CD4-positive, alpha-beta T cell treated with Interleukin-4 for 4 hours (primary cell): Measurements from ENCODE around the gene ARL3.
A peak's percentile ranks its signal among the peaks of the same experiment; 100 is the strongest.
"Not testable (repeated sequence)": the region's sequence is repeated elsewhere in the genome, so short reads cannot be mapped to it uniquely, and the experiment has no call there.

ENCODE experiments used
- DNase-seq: peaks from one replicate; pipeline ENCODE4 v3.0.0-alpha.2; 2020

Gene ARL3, protein sequence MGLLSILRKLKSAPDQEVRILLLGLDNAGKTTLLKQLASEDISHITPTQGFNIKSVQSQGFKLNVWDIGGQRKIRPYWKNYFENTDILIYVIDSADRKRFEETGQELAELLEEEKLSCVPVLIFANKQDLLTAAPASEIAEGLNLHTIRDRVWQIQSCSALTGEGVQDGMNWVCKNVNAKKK

GRCh38 chr10:102713814-102714620, at the start of gene ARL3:
Gene ARL3, minus strand, starts transcription at chr10:102714397. Its CDS starts 122 bp downstream, at chr10:102714275.
- DNase-seq: peak; percentile 97

DNA sequence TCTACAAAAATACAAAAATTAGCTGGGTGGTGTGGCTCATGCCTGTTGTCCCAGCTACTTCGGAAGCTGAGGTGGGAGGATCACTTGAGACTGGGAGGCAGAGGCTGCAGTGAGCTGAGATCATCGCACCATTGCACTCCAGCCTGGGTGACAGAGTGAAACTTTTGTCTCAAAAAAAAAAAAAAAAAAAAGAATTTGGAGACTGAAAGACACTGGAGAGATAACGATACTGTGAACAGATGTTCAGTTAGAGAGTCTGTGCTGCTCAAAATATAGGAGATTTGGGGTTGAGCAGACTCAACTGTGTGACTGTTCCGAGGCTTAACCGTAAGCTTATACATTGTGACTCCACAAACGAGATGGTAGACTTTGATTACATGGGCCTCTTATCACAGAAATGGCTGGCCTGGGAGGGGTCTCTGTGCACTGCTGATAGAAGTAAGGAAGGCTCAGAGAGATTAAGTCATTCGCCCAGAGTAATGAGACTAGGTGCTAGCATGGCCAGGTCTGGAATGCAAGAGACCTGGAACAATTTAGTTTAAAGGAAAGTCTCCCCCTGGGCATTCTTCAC, 48.9 kb upstream of the ARL3 start:
- DNase-seq: no peak

- DNase-seq: no peak
These were observed 48.3 kb upstream of the ARL3 start for GRCh38 chr10:102762401-102763015.

GRCh38 chr10:102761981-102762380, 47.8 kb upstream of the ARL3 start:
- no peak for DNase-seq

GRCh38 chr10:102759497-102760210, 45.5 kb upstream of the ARL3 start:
- DNase-seq: no peak

- not testable (repeated sequence) for DNase-seq
These were observed 44.7 kb upstream of the ARL3 start for GRCh38 chr10:102758933-102759262.

DNA sequence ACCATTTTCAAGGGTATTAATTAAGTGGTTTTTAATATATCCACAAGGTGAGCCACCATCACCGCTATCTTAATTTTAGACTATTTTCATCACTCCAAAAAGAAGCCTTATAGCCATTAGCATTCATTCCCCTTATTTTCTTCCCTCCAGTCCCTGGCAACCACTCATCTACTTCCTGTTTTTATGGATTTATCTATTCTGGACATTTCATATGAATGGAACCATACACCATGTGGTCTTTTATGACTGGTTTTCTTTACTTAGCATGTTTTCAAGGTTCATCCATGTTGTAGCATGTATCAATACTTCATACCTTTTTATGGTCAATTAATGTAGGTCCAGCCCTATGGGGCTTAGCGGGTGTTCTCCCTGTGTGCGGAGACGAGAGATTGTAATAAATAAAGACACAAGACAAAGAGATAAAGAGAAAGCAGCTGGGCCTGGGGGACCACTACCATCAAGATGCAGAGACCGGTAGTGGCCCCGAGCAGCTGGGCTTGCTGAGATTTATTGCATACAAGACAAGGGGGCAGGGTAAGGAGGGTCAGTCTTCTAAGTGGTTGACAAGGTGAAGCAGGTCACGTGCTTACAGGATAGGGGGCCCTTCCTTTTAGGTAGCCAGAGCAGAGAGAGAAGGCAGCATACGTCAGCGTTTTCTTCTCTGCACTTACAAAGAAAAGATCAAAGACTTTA, 44.2 kb upstream of the ARL3 start:
- DNase-seq: no peak

- DNase-seq: no peak
These were observed 43.1 kb upstream of the ARL3 start for GRCh38 chr10:102757323-102757722.

- no peak for DNase-seq
These were observed 39.5 kb upstream of the ARL3 start for GRCh38 chr10:102753718-102754117.

DNA sequence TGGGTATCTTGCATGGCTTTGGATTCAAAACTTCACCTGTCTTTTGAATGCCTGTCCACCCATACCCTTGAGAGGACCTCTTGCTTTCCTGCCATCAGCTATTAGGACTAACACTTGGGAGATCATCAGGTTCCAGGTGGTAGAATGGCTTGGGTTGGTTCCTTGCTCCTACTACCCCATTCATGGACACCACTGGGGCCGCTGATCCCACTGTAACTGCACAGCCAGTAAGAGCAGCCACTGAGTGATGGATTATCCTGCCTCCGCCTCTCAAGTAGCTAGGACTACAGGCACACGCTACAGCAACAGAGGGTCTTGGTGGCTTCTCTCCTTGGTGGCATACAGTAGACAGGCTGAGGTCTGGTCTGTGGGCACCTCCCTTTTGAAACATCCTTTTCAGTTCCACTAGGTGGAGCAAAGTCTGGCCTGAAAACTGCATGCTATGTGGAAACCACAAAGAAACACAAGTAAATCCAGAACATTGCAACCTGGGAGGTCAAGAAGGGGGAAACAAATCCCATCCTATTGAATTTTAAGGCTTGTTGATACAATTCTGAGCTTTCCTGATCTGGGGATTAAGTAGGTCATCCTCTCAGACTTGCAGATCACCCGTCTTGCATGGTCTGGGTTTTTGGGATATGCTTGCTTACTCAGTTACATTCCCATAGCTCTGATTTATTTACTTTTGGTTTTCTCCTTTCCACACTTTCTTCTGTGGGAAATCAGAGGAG, 38.9 kb upstream of the ARL3 start:
- peak; percentile 19 for DNase-seq

GRCh38 chr10:102752266-102752930, 38.2 kb upstream of the ARL3 start:
- no peak for DNase-seq

DNA sequence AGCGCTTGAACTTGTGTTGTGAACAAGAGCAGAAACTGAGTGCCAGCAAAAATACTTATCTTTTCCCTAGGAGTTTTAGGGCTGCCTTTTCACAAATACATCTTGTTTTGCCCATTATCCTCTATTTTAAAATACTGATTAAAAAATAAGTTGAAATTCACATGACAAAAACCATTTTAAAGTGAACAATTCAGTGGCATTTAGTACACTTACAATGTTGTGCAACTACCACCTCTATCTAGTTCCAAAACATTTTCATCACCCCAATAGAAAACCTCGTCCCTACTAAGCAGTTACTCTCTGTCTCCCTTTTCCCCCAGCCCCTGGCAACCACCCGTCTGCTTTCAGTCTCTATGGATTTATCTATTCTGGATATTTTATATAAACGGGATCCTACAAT, 31.0 kb upstream of the ARL3 start:
- DNase-seq: no peak

GRCh38 chr10:102744374-102745051, 30.3 kb upstream of the ARL3 start:
- DNase-seq: peak; percentile 1

DNA sequence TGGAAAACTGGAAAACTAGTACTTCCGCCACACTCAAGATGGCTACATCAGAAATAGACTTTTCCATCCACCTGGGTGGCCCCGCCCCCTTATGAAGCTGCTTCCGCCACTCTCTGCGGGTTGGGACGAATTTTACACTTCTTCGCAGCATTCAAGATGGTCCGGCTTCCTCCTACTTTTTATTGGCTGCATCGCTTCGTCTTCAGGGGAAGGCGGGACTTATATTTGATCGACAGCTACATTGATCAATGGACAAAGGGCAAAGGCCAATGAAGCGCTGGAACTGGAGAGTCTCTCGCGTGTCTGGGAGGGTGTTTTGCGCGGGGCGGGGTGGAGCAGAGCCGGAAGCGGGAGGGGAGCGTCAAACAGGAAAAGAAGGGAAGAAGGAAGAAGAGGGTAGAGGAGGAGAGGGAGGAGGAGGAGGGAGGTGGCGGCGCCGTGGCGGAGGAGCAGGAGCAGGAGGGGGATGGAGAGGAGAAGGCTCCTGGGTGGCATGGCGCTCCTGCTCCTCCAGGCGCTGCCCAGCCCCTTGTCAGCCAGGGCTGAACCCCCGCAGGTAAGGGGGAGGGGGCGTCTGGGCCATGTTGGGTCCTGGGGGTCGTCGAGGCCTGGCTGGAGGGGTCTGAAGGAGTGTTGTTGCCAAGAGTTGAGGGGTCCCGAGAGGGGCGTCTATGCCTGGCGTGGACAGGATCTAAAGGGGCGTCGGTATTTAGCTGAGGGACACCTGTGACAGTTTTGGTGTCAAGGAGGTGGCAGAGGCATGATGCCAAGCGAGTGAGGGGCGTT, 29.6 kb upstream of the ARL3 start, which contains the start of gene WBP1L:
TSS of gene WBP1L (plus strand) at position 361 of the 786 bp plus-strand sequence. CDS start at position 467, 106 bp downstream.
- DNase-seq: peak; percentile 99

- no peak for DNase-seq
These were observed 28.9 kb upstream of the ARL3 start for GRCh38 chr10:102743078-102743587.

DNA sequence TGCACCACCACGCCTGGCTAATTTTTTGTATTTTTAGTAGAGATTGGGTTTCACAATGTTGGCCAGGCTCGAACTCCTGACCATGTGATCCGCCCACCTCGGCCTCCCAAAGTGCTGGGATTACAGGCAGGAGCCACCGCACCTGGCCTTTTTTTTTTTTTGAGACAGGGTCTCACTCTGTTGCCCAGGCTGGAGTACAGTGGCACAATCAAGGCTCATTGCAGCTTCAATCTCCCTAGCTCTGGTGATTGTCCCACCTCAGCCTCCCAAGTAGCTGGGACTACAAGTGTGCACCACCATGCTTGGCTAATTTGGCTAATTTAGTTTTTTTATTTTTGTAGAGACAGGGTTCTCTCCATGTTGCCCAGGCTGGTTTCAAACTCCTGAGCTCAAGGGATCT, 28.1 kb upstream of the ARL3 start:
- DNase-seq: not testable (repeated sequence)

- no peak for DNase-seq
These were observed 27.6 kb upstream of the ARL3 start for GRCh38 chr10:102741726-102742237.

GRCh38 chr10:102740229-102740628, 26.0 kb upstream of the ARL3 start:
- DNase-seq: no peak

- no peak for DNase-seq
These were observed 24.5 kb upstream of the ARL3 start for GRCh38 chr10:102738692-102739121.
